Activated naive CD8-positive, alpha-beta T cell (primary cell): ENCODE measurements around the gene CAV3.

Experiments
- H3K27ac Mint-ChIP-seq: one replicate; pipeline ENCODE4 v1.8.0; 2021; ENCODE audit warnings: mixed read lengths
- H3K27me3 Mint-ChIP-seq: one replicate; pipeline ENCODE4 v1.8.0; 2021; ENCODE audit warnings: mixed read lengths
- H3K36me3 Mint-ChIP-seq: one replicate; pipeline ENCODE4 v1.8.0; 2021; ENCODE audit warnings: mixed read lengths
- H3K4me1 Mint-ChIP-seq: one replicate; pipeline ENCODE4 v1.8.0; 2021; ENCODE audit warnings: low read depth, mixed read lengths
- H3K4me3 Mint-ChIP-seq: one replicate; pipeline ENCODE4 v1.8.0; 2021; ENCODE audit warnings: mild to moderate bottlenecking, mixed read lengths
- H3K9me3 Mint-ChIP-seq: one replicate; pipeline ENCODE4 v1.8.0; 2021; ENCODE audit warnings: low read depth, mixed read lengths

The CAV3 gene

DNA sequence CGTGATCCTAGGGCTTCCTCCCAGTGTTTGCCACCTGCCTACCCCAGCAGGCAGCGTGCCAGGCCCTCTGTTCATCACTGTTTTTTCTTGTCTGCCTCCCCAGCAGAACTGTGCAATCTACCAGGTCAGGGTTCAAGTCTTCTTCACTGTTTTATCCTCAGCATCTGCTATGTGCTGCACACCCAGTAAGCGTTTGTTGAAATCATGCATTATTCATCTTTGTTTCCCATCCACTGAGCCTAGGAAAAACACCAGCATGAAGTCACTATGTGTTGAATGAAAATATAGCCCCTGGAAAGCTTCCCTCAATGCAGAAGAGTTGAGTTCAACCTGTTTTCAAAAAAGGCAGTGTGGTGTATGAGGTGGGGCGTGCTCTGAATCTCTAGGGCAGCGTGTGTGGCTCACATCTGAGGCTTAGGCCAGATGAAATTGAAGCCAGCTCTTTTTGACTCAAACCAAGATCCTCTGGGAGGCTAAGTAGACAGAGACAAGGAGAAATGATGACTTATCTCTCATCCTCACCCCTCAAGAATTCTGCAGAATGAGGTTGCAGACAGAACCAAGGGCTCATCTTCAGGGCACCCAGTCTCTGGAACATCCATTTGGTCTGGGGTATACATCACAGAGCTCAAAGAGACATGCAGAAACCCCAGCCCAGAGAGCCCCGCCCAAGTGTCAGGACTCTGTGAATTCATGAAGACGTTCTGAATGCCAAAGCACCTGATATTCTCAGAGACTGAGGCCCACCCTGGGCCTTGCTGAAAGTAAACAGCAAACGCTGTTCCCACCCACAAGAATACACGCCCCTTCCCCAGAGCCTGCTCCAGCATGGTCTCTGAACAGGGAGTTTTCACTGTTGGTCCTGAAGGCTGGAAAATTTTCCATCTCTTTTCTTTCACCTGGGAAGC lies 5.7 kb upstream of the CAV3 start:
- Mint-ChIP-seq H3K36me3 (peaks cover 2% of the 10 kb centered on the region), H3K4me1 (no peaks in the 10 kb centered on the region), H3K27ac (no peak overlapping the region), H3K27me3 (peaks cover 3% of the 10 kb centered on the region), H3K4me3 (no peak overlapping the region), H3K9me3 (no peaks in the 10 kb centered on the region)

DNA sequence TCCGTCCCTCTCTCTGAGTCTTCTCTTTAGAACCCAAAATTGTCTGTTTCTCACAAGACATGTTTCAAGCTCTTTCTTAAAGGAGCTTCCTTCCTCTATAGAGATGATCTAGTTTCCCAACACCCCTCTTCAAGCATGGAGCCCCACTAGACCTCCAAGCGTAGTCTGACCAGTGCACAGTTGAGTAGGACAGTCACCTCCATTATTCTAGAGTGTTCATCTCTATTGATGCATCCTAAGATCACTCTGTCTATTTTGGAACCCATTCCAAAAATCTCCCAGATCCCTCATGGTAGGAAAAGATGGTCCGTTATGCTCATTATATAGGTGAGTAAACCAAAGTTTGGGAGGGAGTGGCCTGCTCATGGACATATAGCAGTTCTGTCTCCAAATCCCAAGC lies 4.1 kb upstream of the CAV3 start:
- Mint-ChIP-seq H3K27me3 (peaks cover 5% of the 10 kb centered on the region), H3K9me3 (no peaks in the 10 kb centered on the region), H3K4me1 (no peaks in the 10 kb centered on the region), H3K4me3 (no peak overlapping the region), H3K36me3 (peaks cover 2% of the 10 kb centered on the region), H3K27ac (no peak overlapping the region)

DNA sequence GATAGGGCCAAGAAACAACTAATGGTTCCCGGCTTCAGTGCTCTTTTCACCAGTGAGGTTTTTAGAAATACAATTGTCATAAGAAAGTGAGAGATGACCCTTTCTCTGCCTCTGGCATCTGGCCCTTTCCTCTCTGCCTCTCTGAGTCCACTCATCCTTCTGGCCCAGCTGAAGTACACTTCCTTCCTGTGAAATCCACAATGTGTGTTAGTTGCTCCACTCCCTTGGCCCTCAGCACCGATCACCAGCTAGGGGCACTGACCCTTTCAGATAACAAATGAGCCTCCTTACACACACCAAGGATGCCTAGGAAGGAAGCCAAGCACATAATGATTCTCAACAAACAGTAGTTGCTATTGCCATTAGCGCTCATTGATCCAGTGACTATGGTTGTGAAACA lies 2.9 kb upstream of the CAV3 start:
- Mint-ChIP-seq H3K27ac (no peak overlapping the region), H3K9me3 (no peaks in the 10 kb centered on the region), H3K27me3 (peaks cover 5% of the 10 kb centered on the region), H3K36me3 (peaks cover 2% of the 10 kb centered on the region), H3K4me3 (no peak overlapping the region), H3K4me1 (no peaks in the 10 kb centered on the region)

DNA sequence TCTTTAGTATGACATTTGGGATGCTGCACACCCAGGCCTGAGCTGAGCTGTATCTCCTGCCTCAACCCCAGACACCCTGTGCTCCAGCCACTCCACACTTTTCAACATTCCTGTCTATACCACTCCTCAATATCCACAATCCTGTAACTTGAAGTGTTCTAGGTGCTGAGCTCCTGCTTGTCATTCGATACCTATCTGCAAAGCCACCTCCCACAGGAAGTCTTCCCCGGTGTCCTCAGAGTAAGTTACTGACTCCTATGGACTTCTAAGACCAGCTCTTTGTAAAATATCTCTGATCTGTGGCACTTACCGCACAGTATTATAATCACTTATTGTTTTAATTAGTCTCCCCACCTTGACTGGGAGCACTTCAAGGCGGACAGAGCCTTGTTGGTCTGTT lies 1.2 kb upstream of the CAV3 start:
- no peak overlapping the region for H3K4me3 Mint-ChIP-seq
- H3K27ac Mint-ChIP-seq: no peak overlapping the region
- H3K4me1 Mint-ChIP-seq: no peaks in the 10 kb centered on the region
- H3K9me3 Mint-ChIP-seq: no peaks in the 10 kb centered on the region
- H3K27me3 Mint-ChIP-seq: peaks cover 4% of the 10 kb centered on the region
- no peaks in the 10 kb centered on the region for H3K36me3 Mint-ChIP-seq

DNA sequence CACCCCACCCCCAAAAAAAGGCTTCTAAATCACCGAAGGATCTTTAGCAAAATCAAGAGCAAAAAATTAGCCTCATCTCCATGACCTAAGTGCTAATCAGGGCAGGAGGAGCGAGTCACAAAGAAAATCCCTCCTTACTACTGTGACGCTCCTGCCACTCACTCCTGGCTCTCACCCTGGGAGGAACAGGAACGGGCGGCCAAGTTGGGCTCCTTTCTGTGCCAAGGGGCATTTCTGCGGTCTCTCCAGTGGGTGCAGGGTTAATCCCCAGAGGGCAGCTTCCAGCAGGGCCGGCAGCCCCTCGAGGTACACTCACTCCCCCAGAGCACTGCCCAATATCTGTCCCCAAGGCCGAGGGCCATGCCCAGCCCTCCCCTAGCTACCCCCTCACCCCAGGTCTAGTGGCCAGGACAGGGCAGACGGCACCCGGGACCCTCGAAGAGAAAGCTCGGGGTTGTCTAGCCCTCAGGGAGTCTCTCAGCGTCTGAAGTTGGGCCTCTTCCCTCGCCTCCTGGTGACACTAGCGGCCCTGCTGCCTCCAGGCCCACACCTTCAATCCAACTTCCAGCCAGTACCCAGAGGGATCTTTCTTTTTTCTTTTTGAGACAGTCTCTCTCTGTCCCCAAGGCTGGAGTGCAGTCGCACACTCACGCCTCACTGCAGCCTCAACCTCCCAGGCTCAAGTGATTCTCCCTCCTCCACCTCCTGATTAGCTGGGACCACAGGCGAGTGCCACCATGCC lies 706 bp downstream of the CAV3 start:
- Mint-ChIP-seq H3K27ac (no peak overlapping the region), H3K4me1 (no peaks in the 10 kb centered on the region), H3K4me3 (no peak overlapping the region), H3K36me3 (no peaks in the 10 kb centered on the region), H3K9me3 (no peaks in the 10 kb centered on the region), H3K27me3 (peaks cover 4% of the 10 kb centered on the region)

DNA sequence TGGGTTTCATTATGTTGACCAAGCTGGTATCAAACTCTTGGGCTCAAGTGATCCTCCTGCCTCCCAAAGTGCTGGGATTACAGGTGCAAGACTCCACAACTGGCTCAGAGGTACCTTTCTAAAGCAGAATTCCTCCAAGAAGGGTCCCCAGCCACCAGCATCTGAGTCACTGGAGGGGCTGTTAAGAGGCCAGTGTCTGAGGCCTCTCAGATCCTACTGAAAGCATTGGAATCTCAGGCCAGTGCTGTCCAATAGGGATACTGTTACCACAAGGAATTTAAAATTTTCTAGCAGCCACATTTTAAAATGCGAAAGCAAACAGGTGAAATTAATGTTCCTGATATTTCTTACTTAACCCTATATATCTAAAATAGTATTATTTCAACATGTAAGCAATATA lies 1.3 kb downstream of the CAV3 start:
- Mint-ChIP-seq H3K9me3 (no peaks in the 10 kb centered on the region), H3K27ac (no peak overlapping the region), H3K36me3 (no peaks in the 10 kb centered on the region), H3K4me1 (no peaks in the 10 kb centered on the region), H3K4me3 (no peak overlapping the region), H3K27me3 (peaks cover 4% of the 10 kb centered on the region)

DNA sequence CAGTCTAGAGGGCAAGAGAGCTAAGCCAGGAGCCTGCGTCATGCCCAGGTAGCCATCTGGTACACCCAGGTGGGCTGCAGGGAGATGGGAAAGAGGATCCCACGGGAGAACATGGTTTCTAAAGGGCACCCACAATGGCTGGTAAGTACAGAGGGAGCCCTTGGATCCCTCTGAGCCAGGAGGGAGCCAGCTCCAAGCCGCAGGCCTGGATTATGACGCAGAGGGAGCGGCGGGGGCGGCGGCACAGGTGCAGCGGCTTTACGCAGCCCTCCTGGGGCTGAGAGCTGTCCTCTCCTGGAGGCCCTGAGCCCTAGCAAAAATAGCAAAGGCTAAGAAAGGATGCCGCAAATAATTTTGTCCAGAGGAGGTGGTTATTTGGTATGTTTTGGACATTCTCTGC lies 2.8 kb downstream of the CAV3 start:
- Mint-ChIP-seq H3K4me3 (no peak overlapping the region), H3K27me3 (peaks cover 4% of the 10 kb centered on the region), H3K27ac (no peak overlapping the region), H3K4me1 (no peaks in the 10 kb centered on the region), H3K36me3 (no peaks in the 10 kb centered on the region), H3K9me3 (no peaks in the 10 kb centered on the region)

DNA sequence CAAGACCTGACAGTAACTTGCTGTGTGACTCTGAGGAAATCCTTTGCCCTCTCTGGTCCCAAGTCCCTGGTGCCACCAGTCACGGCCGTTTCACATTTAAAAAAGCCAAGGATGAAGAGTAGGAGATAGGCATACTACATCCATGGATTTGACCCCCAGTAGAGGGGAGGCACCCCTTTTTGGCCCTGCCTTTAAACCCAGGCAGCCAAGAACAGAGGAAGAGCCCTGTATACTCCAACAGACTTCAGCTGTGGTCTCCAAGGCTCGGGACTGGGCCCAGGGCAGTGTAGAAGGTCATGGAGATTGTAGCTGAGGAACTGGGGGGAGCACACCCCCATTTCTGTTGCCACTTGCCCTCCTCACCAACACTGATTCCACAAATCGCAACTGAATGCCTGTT lies 3.7 kb downstream of the CAV3 start:
- H3K9me3 Mint-ChIP-seq: no peaks in the 10 kb centered on the region
- H3K27ac Mint-ChIP-seq: no peak overlapping the region
- no peaks in the 10 kb centered on the region for H3K4me1 Mint-ChIP-seq
- H3K27me3 Mint-ChIP-seq: peaks cover 4% of the 10 kb centered on the region
- H3K4me3 Mint-ChIP-seq: no peak overlapping the region
- H3K36me3 Mint-ChIP-seq: no peaks in the 10 kb centered on the region

DNA sequence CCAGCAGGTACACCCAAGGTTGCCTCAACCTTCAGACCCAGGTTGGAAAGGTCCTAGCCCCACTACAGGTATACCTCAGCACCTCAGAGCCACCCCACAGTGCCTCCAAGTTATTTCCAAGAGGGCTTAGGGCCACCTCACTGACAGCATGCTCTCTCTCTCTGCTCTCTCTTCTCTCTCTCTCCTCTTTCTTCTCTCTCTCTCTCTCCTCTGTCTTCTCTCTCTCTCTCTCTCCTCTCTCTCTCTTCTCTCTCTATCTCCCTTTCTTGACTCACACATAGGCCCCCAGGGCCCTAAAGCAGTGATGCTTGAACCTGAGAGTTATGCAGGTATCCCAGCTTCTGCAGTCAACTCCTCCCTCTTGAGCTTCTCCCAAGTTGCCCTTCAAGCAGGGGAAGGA lies 4.2 kb downstream of the CAV3 start:
- H3K9me3 Mint-ChIP-seq: no peaks in the 10 kb centered on the region
- no peaks in the 10 kb centered on the region for H3K36me3 Mint-ChIP-seq
- peaks cover 4% of the 10 kb centered on the region for H3K27me3 Mint-ChIP-seq
- H3K27ac Mint-ChIP-seq: no peak overlapping the region
- H3K4me3 Mint-ChIP-seq: no peak overlapping the region
- no peaks in the 10 kb centered on the region for H3K4me1 Mint-ChIP-seq

DNA sequence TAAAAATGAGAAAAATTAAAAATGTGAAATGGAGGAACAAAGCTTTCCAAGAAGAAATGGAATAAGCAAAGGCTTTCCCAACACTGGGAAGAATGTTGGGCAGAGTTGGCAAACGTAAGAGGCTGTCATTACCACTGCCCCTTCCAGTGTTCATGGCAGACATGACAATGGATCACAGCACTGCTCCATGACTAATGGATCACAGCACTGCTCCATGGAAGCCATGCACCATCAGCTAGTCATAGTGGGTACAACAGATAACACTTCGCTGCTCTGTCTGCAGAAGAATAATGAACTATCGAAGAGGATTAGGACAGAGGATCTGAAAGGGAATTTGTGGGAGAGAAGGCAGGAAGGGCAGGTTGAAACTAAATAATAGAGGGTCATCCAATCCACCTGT lies 5.0 kb downstream of the CAV3 start:
- Mint-ChIP-seq H3K9me3 (no peaks in the 10 kb centered on the region), H3K27me3 (peaks cover 3% of the 10 kb centered on the region), H3K4me1 (no peaks in the 10 kb centered on the region)

DNA sequence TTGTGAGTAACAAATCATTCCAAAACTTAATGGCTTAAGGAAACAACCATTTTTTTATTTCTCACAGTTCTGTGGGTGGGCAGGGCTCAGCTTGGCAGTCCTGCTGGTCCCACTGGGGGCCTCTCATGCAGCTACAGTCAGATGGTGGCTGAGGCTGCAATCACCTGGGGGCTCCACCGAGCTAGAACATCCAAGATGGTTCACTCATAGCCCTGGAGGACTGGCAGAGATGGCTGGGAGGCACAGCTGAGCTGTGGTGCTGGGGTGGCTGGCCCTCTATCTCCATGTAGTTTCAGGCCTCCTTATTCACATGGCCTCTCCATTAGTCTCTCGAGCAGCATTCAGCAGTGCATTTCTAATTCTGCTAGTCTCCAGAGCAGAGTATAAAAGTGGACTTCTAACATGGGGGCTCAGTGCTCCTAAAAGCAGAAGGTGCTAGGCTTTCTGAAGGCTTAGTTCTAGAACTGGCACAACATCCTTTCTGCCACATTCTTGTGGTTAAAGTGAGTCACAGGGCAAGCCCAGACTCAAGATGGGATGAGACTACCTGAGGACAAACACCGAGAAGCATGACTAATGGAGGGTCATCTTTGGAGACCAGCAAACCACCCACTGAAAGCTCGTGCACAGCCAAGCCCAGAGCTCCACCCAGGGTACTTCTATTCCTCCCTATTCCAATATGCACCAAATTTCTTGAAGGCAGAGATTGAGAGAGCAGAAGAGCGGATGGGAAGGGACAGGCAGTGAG lies 6.3 kb downstream of the CAV3 start:
- Mint-ChIP-seq H3K4me3 (no peak overlapping the region), H3K27ac (no peak overlapping the region), H3K4me1 (no peaks in the 10 kb centered on the region), H3K36me3 (no peaks in the 10 kb centered on the region), H3K27me3 (peaks cover 2% of the 10 kb centered on the region), H3K9me3 (no peaks in the 10 kb centered on the region)

More for the DNA sequence above, 5.0 kb downstream of the CAV3 start:
- Mint-ChIP-seq H3K27ac (no peak overlapping the region), H3K36me3 (no peaks in the 10 kb centered on the region), H3K4me3 (no peak overlapping the region)

DNA sequence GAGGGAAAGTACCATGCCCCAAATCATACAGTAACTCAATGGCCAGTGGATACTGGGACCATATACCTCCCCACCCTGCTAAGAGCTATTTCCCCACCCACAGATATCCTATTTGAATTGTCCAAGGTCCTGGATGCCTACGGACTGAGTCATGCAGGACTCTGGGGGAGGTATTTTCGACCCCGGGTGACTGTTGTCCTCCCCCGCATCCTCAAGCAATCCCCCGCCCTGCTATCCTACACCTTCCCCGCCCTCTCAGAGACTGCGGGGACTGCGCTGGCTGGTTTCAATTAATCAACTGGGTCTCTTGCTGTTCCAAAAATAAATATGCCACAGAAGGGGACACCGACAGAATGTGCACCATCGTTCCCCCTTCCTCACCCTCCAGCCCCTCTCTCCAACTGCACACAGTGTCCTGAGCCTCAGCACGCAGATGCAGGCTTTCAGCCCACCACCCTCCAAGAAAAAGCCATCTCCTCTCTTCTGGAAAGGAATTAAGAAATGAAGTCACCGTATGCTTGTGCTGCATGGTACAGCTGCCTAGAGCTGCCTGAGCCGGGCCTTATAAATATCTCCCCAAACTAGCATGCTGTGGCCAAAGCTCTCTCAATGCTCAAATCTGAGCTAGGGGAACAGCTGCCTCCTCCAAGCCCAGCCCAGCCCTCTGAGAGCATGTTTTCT lies 8.1 kb downstream of the CAV3 start:
- Mint-ChIP-seq H3K4me3 (no peak overlapping the region), H3K9me3 (no peaks in the 10 kb centered on the region), H3K27ac (no peak overlapping the region), H3K27me3 (no peaks in the 10 kb centered on the region), H3K36me3 (no peaks in the 10 kb centered on the region), H3K4me1 (no peaks in the 10 kb centered on the region)

DNA sequence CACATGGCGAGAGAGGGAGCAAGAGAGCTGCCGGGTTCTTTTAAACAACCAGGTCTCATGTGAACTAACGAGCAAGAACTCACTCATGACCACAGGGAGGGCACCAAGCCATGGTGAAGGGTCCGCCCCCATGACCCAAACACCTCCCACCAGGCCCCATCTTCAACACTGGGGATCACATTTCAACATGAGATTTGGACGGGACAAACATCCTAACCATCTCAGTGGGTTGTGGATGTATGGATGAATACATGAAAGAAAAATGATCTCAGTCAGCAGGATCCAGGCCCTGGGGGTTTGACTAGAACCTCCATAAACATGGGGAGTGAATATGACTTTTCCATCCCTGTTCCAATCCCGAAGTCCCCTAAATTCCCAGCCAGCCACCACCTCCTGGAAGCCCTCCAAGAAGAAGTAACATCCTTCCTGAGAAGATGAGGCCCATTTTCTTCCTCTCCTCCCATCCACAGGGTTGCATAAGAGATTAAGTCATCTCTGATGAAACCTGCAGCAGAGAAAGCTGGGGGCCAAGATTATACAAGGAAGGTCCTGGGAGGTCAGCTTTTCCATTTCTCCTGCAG lies 9.5 kb downstream of the CAV3 start:
- no peak overlapping the region for H3K27ac Mint-ChIP-seq
- H3K27me3 Mint-ChIP-seq: no peaks in the 10 kb centered on the region
- H3K9me3 Mint-ChIP-seq: no peaks in the 10 kb centered on the region
- no peaks in the 10 kb centered on the region for H3K36me3 Mint-ChIP-seq
- H3K4me1 Mint-ChIP-seq: no peaks in the 10 kb centered on the region
- H3K4me3 Mint-ChIP-seq: no peak overlapping the region

DNA sequence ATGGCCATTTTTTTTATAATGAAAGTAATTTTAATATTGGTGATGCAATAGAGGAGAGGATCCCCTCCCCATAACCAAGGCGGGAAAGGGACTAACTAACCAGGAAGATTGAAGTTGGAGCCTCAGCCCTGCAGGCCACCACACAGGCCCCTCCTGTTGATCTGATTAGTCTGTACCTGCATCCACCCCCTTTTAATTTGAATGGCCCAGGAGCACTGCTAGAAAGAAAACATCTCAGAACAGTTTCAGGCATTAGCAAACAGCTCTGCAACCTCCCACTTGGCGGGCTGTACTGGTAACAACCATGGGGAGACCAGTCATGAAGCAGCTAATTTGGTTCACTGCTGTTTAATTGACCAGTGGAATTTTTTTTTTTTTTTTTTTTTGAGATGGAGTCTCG lies 10.3 kb downstream of the CAV3 start:
- H3K9me3 Mint-ChIP-seq: no peaks in the 10 kb centered on the region

More for the DNA sequence above, 10.3 kb downstream of the CAV3 start:
- H3K4me3 Mint-ChIP-seq: no peak overlapping the region
- H3K27me3 Mint-ChIP-seq: no peaks in the 10 kb centered on the region
- no peak overlapping the region for H3K27ac Mint-ChIP-seq
- H3K36me3 Mint-ChIP-seq: no peaks in the 10 kb centered on the region
- H3K4me1 Mint-ChIP-seq: no peaks in the 10 kb centered on the region
